Measurements from ENCODE around the gene PREX1.
A peak's percentile ranks its signal among the peaks of the same experiment; 100 is the strongest.
"Not testable (repeated sequence)": the region's sequence is repeated elsewhere in the genome, so short reads cannot be mapped to it uniquely, and the experiment has no call there.

The PREX1 gene

GRCh38 chr20:48825566-48825920, 2.3 kb downstream of the PREX1 start:
- no peak for DNase-seq

DNA sequence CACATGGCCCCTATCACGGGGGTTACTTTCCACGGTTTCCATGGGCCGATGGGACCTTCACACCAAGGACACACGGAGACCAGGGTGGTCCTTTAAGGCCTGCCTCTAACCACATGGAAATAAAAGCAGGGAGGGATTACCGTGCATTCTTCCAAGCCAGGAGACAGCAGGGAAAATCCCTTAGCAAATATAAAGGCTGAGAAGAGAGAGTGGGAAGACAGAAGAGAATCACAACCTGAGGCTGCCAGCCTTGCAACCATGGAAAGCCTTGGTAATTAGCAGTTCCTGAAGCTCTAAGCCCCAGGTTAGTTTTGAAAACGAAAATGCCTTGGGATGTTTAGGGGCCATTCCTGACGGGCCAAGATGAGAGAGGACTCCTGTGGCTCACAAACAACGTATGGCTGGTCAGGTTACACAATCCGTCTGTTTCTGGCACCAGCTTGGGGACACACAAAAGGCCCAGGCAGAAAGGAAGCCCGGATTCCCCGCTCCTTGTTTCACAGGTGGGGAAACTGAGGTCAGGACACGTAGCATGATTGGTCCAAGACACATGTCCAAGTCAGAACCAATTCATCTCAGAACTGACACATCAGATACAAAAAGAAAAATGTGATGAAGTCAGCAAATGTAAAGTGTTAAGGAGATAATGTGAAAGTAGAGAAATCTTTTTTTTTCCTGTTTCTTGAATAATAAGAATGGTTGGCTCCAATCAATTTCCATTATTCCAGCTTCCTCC, 2.8 kb downstream of the PREX1 start:
- no peak for DNase-seq

GRCh38 chr20:48823960-48824498, 3.8 kb downstream of the PREX1 start:
- DNase-seq, result peak; percentile 76

- DNase-seq, result no peak
Observed at GRCh38 chr20:48823476-48823875, 4.3 kb downstream of the PREX1 start.

- DNase-seq, result no peak
Observed at GRCh38 chr20:48822879-48823385, 4.9 kb downstream of the PREX1 start.

- DNase-seq, result no peak
Observed at GRCh38 chr20:48822178-48822577, 5.6 kb downstream of the PREX1 start.

- no peak for DNase-seq
Observed at GRCh38 chr20:48821261-48821920, 6.4 kb downstream of the PREX1 start.

DNA sequence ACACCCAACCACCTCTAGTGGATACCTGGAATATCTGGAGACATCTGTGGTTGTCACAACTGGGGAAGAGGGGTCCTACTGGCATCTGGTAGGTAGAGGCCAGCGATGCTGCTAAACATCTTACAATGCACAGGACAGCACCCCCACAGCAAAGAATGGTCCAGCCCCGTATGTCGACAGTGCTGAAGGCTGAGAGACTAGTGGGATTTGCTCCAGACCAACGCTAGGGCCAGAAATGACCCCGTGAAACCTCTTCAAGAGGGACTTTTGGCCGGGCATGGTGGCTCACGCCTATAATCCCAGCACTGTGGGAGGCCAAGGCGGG, 7.2 kb downstream of the PREX1 start:
- no peak for DNase-seq

DNA sequence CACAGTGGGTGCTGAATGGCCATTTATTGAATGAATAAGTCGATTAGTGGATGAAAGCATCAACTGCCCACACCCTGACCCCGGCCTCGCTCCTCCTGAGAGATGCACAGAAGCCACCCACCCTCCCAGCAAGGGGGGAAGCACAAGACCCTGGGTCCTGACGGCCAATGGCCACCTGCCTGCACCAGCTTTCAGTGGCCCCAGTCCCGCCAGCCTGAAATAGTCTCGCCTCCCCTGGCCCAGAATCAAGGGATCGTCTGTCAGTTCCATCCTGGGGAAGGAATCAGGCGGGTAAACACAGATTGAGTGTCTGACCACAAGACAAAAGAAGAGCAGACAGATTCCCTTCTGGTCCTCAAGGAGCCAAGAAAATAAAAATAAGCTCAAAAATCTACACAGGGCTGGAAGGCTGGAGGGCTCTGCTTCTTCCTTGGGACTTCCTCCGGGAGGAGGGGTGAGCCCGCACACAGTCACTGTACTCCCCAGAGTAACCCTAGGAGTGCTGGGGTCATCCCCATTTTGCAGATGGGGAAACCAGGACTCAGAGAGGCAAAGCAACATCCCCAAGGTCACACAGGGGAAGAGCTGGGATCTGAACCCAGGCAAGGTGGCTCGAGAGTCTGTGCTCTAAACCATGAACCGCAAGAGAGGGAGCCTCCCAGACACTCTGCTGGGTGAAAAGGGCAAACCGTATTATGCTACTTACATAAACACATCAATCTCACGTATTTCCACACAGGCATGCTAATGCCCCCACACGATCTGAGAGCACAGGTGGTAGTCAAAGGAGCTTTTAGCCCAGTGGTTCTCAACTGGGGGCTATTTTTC, 7.8 kb downstream of the PREX1 start:
- DNase-seq, result no peak

DNA sequence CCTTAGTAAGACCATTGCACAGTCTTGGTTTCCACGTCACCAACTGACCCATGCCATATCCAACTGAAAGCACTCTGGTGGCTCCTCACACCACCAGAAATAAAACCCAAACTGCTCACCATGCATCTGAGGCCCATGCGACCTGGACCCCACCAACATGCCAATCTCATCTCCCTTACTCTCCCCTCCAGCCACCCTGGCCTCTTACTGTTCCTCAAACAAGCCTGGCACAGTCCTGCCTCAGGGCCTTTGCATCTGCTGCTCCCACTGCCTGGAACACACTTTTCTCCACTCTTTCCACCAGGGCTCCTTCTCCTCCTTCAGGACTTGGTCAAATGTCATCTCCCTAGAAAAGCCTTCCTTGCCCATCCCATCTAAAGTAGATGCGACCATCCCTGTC, 8.7 kb downstream of the PREX1 start:
- no peak for DNase-seq

DNA sequence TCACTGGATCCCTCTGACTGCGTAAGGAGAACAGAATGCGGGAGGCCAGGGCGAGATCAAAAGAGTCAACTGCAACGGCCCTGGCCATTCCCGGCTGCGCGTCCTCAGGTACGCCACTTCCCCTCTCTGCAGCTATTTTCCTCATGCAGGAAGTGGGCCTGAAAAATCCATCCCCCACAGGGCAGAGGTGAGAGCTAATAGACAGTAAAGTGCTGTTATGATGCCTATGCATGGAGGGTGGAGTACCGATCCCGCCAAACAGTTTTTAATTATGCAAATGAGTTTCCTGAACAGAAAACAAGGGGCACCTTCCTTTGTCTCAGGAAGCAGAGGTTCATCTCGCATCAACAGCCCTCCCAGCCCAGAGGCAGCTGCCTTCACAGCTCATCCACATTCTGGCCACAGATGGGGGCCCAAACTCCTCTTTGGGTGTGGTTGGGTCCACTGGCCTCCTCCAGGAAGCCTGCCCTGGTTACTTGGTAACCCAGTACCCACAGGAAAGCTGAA, 9.3 kb downstream of the PREX1 start:
- DNase-seq, result no peak

DNA sequence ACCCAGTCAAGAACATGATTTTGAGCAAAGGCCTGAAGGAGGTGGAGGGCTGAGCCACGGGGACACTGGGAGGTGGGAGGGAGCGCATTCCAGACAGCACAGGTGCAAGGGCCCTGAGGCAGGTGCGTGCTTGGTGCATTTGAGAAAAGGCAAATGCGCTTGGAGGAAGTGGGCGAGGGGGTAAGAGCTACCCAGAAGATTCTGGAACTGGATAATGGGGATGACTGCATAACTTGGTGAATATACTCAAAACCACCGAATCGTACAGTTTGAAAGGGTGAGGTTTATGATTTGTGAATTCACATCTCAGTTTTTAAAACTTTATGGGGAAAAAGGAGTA, 9.8 kb downstream of the PREX1 start:
- DNase-seq, result no peak

- no peak for DNase-seq
Observed at GRCh38 chr20:48817367-48818030, 10.3 kb downstream of the PREX1 start.

- DNase-seq, result no peak
Observed at GRCh38 chr20:48816282-48817205, 11.3 kb downstream of the PREX1 start.

DNA sequence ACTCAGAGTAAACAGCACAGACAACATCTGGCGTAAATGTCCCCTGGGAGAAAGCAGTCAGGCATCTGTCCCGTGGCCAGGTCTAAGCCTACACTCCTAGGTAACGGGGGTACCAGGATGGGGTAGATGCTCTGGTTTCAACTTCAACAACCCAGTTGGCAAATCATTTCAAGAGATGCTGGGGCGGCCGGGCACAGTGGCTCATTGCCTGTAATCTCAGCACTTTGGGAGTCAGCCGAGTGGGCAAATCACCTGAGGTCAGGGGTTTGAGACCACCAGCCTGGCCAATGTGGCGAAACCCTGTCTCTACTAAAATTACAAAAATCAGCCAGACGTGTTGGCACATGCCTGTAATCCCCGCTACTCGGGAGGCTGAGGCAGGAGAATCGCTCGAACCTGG, 12.3 kb downstream of the PREX1 start:
- DNase-seq, result no peak

- no peak for DNase-seq
Observed at GRCh38 chr20:48814633-48815032, 13.2 kb downstream of the PREX1 start.

DNA sequence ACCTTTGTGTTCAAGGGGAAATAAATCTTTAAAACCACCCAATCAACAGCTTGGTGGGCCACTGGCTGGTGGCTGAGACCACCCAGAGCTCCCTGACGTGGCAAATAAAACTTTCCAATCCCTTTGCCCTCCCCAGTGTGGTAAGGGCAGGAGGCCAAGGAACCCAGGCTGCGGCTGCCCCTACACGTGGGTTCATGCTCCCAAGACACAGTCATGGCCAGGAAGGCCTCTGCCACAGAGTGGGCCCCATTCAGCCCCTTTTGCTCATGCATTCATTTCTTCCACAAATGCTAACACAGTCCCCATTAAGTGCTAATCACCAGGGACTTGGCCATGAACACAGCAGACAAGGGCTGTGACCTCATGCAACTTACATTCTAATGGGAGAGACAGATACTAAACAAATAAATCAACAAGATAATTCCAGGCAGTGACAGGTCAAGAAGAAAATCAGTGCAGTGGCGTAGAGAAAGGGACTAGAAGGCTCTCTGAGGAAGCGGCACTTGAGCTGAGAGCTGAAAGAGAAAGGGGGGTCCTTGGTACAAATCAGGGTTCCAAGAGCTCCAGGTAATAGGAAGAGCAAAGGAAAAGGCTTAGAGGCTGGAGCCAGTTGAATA, 13.8 kb downstream of the PREX1 start:
- no peak for DNase-seq

- DNase-seq, result no peak
Observed at GRCh38 chr20:48813446-48813747, 14.4 kb downstream of the PREX1 start.

DNA sequence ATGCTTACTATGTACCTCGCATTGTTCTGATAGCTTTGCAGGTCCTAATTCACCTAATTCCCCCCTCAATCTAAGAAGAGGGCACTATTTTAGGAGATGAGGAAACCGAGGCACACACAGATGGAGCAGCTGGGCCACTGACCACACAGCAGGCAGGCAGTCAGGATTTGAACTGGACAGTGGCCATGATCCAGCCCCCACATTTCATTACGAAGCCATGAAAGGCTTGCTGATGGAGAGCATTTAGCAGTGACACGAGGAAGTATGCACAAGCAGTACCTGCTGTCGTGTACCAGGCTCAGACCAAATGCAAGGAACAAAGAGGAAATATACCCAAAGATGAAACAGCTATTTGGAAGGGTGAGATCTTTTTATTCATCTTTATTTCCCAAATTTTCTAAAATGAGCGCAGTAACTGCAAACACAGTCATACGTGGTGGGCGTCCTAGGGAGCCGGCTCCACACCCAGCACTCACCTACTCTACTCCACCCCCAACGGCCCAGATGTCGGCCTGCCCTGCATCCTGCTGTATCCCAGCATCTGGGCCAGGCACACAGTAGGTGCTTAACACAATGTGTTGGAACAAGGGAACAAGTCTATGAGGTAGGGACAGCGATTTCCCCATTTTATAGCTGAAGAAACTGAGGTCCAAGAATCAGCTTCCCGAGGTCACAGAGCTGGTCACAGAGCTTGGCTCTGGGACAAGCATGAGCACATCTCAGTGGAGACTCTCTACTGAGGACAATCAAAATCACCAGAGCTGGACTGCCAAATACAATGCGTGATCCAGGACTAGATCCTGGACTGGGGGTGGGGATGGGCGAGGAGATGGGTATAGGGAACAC, 15.0 kb downstream of the PREX1 start:
- no peak for DNase-seq

DNA sequence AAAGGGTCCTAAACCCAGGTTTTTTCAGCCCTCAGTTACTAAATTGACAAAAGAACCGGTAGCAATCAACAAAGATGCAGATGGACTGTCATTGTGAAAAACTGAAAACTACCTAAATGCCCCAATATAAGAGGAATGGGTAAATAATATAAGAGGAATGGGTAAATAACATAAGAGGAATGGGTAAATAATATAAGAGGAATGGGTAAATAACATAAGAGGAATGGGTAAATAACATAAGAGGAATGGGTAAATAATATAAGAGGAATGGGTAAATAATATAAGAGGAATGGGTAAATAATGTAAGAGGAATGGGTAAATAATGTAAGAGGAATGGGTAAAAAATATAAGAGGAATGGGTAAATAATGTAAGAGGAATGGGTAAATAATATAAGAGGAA, 15.7 kb downstream of the PREX1 start:
- DNase-seq, result not testable (repeated sequence)

DNA sequence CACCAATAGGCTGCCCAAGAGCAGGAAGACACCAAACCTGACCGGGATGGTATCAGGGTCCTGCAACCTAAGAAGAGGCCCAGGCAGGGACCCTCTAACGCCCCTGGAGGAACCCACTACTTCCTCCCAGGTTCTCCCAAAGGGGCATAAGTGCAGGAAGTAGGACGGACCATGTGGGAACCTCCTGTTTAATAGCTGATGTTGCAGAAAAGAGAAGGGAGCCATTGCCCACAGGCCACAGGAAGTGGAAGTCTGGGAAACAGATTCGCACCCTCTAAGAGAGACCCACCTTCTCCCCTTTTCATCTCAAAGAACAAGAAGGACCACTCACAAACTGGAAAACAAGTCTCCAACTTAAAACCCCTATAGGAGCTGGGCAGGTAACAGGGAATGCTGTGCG, 18.1 kb downstream of the PREX1 start:
- DNase-seq, result no peak
